ENCODE results near the gene PNCK. TPM values are rescaled to one million over a fixed set of nuclear protein-coding genes. Genes with fewer than 3 reads are reported as not detected.

Gene PNCK
- total and polyA plus RNA-seq, 2 of the 13 experiments (the other 11 are each of a cell fraction or from before 2014, with no cell fraction given) = 33.1 TPM; not detected in 1

GRCh38 chrX:153625271-153626024 lies 48.2 kb downstream of the PNCK start (continued):
- TF ChIP-seq, protein P1, sequence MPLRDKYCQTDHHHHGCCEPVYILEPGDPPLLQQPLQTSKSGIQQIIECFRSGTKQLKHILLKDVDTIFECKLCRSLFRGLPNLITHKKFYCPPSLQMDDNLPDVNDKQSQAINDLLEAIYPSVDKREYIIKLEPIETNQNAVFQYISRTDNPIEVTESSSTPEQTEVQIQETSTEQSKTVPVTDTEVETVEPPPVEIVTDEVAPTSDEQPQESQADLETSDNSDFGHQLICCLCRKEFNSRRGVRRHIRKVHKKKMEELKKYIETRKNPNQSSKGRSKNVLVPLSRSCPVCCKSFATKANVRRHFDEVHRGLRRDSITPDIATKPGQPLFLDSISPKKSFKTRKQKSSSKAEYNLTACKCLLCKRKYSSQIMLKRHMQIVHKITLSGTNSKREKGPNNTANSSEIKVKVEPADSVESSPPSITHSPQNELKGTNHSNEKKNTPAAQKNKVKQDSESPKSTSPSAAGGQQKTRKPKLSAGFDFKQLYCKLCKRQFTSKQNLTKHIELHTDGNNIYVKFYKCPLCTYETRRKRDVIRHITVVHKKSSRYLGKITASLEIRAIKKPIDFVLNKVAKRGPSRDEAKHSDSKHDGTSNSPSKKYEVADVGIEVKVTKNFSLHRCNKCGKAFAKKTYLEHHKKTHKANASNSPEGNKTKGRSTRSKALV (CRISPR knock-in tag; IDR thresholded peaks at IDR 0.05) = no peak
- TF ChIP-seq, protein P2, sequence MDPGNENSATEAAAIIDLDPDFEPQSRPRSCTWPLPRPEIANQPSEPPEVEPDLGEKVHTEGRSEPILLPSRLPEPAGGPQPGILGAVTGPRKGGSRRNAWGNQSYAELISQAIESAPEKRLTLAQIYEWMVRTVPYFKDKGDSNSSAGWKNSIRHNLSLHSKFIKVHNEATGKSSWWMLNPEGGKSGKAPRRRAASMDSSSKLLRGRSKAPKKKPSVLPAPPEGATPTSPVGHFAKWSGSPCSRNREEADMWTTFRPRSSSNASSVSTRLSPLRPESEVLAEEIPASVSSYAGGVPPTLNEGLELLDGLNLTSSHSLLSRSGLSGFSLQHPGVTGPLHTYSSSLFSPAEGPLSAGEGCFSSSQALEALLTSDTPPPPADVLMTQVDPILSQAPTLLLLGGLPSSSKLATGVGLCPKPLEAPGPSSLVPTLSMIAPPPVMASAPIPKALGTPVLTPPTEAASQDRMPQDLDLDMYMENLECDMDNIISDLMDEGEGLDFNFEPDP (CRISPR knock-in tag; conservative IDR thresholded peaks at IDR 0.05) = 0 out of 2 replicates have a peak, but pooled peaks have one; percentile 83
- TF ChIP-seq, protein P3, sequence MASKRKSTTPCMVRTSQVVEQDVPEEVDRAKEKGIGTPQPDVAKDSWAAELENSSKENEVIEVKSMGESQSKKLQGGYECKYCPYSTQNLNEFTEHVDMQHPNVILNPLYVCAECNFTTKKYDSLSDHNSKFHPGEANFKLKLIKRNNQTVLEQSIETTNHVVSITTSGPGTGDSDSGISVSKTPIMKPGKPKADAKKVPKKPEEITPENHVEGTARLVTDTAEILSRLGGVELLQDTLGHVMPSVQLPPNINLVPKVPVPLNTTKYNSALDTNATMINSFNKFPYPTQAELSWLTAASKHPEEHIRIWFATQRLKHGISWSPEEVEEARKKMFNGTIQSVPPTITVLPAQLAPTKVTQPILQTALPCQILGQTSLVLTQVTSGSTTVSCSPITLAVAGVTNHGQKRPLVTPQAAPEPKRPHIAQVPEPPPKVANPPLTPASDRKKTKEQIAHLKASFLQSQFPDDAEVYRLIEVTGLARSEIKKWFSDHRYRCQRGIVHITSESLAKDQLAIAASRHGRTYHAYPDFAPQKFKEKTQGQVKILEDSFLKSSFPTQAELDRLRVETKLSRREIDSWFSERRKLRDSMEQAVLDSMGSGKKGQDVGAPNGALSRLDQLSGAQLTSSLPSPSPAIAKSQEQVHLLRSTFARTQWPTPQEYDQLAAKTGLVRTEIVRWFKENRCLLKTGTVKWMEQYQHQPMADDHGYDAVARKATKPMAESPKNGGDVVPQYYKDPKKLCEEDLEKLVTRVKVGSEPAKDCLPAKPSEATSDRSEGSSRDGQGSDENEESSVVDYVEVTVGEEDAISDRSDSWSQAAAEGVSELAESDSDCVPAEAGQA (IDR thresholded peaks at IDR 0.05; ENCODE audit: low read depth) = no peak
- TF ChIP-seq, protein P3 (CRISPR knock-in tag; IDR thresholded peaks at IDR 0.05; ENCODE audit: borderline replicate concordance) = no peak
- peak; percentile 53; the same call in 1 of the 2 replicates for TF ChIP-seq MYC (CRISPR knock-in tag; IDR thresholded peaks at IDR 0.05; ENCODE audit: borderline replicate concordance)
- no peak for TF ChIP-seq SRSF4 (IDR thresholded peaks at IDR 0.05; ENCODE audit: low read depth, low read length, poor library complexity, severe bottlenecking)
- TF ChIP-seq ZNF337 (CRISPR knock-in tag; IDR thresholded peaks at IDR 0.05; ENCODE audit: borderline replicate concordance, low read depth) = no peak
- TF ChIP-seq ZNF574 (CRISPR knock-in tag; IDR thresholded peaks at IDR 0.05) = 0 out of 2 replicates have a peak, but pooled peaks have one; percentile 12
- peak; percentile 45 for TF ChIP-seq BRD4 (CRISPR knock-in tag; IDR thresholded peaks at IDR 0.05)
- no peak for TF ChIP-seq NFE2L2 (IDR thresholded peaks at IDR 0.05; ENCODE audit: low read length)

Measured in HepG2 (cell line).